MM.1S (cell line): ENCODE results near the gene CIITA.

Experiments
- DNase-seq: peaks from one replicate; pipeline ENCODE4 v3.0.0-alpha.2; 2015
- H2AFZ ChIP-seq: fragments of 300-600 bp; sonication (generic); 2 replicates; pipeline ENCODE4 v1.6.0; 2016; ENCODE audit warnings: antibody characterized with exemption, low read length
- H3F3A ChIP-seq: fragments of 300-600 bp; sonication (generic); 2 replicates; pipeline ENCODE4 v1.6.1; 2016; ENCODE audit warnings: mild to moderate bottlenecking, antibody characterized with exemption, low read length, moderate library complexity, mixed read lengths; ENCODE audit not compliant: insufficient read depth
- H3K27ac ChIP-seq: fragments of 300-600 bp; sonication (generic); 2 replicates; pipeline ENCODE4 v1.5.1; 2016; ENCODE audit warnings: mild to moderate bottlenecking, low read length
- H3K27me3 ChIP-seq: fragments of 300-600 bp; sonication (generic); replicated peaks from 2 replicates; pipeline ENCODE4 v1.6.0; 2016; ENCODE audit warnings: low read length; ENCODE audit not compliant: insufficient read depth
- H3K36me3 ChIP-seq: fragments of 300-600 bp; sonication (generic); replicated peaks from 2 replicates; pipeline ENCODE4 v1.6.1; 2016; ENCODE audit warnings: mild to moderate bottlenecking, low read length, mixed read lengths; ENCODE audit not compliant: insufficient read depth
- H3K4me1 ChIP-seq: fragments of 300-600 bp; sonication (generic); 2 replicates; pipeline ENCODE4 v1.6.1; 2016; ENCODE audit warnings: low read length, mixed read lengths
- H3K4me2 ChIP-seq: fragments of 300-600 bp; sonication (generic); 2 replicates; pipeline ENCODE4 v1.6.0; 2016; ENCODE audit warnings: low read depth, low read length
- H3K4me3 ChIP-seq: fragments of 300-600 bp; sonication (generic); 2 replicates; pipeline ENCODE4 v1.5.1; 2016; ENCODE audit warnings: low read length, mixed read lengths
- H3K79me2 ChIP-seq: fragments of 300-600 bp; sonication (generic); 2 replicates; pipeline ENCODE4 v1.6.1; 2016; ENCODE audit warnings: mixed run types, low read length, mixed read lengths
- H3K9ac ChIP-seq: fragments of 300-600 bp; sonication (generic); 2 replicates; pipeline ENCODE4 v1.6.1; 2016; ENCODE audit warnings: low read length, mixed read lengths
- H3K9me2 ChIP-seq: fragments of 300-600 bp; sonication (generic); replicated peaks from 2 replicates; pipeline ENCODE4 v1.6.1; 2016; ENCODE audit warnings: mild to moderate bottlenecking, low read length, mixed read lengths; ENCODE audit not compliant: insufficient read depth
- H3K9me3 ChIP-seq: fragments of 300-600 bp; sonication (generic); replicated peaks from 2 replicates; pipeline ENCODE4 v1.6.1; 2016; ENCODE audit warnings: mild to moderate bottlenecking, low read length, mixed read lengths; ENCODE audit not compliant: insufficient read depth
- H4K20me1 ChIP-seq: fragments of 300-600 bp; sonication (generic); 2 replicates; pipeline ENCODE4 v1.6.1; 2016; ENCODE audit warnings: mild to moderate bottlenecking, low read length, moderate library complexity, mixed read lengths; ENCODE audit not compliant: insufficient read depth
- EZH2 ChIP-seq: fragments of 300-600 bp; sonication (generic); optimal IDR thresholded peaks from 2 replicates; pipeline ENCODE3; 2017; ENCODE audit warnings: low read depth, mild to moderate bottlenecking, antibody characterized with exemption, low read length, mixed read lengths
- EZH2phosphoT487 ChIP-seq: fragments of 300-600 bp; sonication (generic); IDR thresholded peaks from 2 replicates; pipeline ENCODE4 v1.6.1; 2018; ENCODE audit warnings: antibody characterized with exemption, low read length
- TF ChIP-seq, protein P1 (sequence below): fragments of 300-600 bp; sonication (generic); IDR thresholded peaks from 2 replicates; pipeline ENCODE4 v1.5.1; 2016; ENCODE audit warnings: antibody characterized with exemption, low read length, mixed read lengths

CIITA gene

DNA sequence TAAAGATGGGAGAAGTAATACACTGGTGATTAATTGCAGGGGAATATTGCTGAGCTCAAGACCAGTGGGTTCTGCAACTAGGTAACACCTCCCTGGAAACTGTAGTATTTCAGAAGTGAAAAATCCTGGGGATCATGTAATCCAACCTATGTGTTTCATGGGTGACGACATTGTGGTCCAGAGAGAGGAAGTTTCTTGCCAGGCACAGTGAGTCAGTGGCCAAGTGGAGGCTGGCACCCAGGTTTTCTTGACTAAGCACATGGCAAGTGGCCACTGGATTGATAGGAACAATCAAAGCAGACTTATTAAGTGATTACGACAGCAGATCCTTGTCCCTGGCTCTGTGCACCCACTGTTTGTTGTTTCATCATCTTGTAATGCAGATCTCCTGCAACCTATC lies 14.6 kb upstream of the CIITA start:
- Histone ChIP-seq H3K4me1 (no peaks in the 10 kb centered on the region), H3F3A (no peaks in the 10 kb centered on the region), H3K36me3 (no peaks in the 10 kb centered on the region), H3K27me3 (no peaks in the 10 kb centered on the region), H3K9ac (no peak overlapping the region), H3K79me2 (no peaks in the 10 kb centered on the region), H3K9me3 (no peaks in the 10 kb centered on the region), H3K4me3 (no peak overlapping the region), H4K20me1 (no peaks in the 10 kb centered on the region), H3K27ac (no peak overlapping the region), H3K4me2 (no peak overlapping the region), H2AFZ (no peak overlapping the region), H3K9me2 (no peaks in the 10 kb centered on the region)
- no peak for DNase-seq
- TF ChIP-seq EZH2phosphoT487 (no peak), EZH2 (no peak)
- TF ChIP-seq, protein P1, sequence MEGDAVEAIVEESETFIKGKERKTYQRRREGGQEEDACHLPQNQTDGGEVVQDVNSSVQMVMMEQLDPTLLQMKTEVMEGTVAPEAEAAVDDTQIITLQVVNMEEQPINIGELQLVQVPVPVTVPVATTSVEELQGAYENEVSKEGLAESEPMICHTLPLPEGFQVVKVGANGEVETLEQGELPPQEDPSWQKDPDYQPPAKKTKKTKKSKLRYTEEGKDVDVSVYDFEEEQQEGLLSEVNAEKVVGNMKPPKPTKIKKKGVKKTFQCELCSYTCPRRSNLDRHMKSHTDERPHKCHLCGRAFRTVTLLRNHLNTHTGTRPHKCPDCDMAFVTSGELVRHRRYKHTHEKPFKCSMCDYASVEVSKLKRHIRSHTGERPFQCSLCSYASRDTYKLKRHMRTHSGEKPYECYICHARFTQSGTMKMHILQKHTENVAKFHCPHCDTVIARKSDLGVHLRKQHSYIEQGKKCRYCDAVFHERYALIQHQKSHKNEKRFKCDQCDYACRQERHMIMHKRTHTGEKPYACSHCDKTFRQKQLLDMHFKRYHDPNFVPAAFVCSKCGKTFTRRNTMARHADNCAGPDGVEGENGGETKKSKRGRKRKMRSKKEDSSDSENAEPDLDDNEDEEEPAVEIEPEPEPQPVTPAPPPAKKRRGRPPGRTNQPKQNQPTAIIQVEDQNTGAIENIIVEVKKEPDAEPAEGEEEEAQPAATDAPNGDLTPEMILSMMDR: no peak

DNA sequence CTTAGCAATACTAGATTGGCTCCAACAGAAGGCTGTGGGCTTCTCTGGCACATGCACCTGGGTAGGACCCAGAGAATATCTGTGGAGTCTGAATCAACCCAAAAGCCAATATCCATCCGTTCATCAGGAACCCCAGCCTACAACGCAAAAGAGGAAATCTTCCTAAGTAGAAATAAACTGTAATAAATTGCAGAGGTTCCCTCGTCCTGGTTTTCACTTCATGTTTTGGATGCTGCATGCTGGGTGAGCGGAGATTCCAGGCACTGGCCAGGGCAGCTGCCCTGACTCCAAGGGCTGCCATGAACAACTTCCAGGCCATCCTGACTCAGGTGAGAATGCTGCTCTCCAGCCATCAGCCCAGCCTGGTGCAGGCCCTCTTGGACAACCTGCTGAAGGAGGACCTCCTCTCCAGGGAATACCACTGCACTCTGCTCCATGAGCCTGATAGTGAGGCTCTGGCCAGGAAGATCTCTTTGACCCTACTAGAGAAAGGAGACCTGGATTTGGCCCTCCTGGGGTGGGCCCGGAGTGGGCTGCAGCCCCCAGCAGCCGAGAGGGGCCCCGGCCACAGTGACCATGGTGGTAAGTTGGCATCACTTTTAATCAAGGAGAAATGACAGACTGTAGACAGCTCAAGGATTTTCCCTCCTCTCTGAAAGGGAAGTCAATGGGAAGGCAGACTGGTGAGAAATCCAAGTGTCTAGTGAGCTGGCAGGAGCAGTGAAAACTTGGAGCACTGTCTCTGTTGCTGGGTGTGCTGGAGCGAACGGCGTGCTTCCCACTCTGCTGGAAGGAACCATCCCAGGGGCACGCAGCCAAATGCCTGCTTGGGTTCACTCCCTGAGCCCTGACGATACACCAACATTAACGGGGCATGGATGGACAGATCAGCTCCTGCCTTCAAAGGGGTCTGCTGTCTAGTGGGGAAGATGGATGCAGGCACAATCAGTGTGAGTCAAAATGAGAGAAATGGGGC lies 10.7 kb upstream of the CIITA start:
- Histone ChIP-seq H3K9me2 (no peaks in the 10 kb centered on the region), H3K27ac (no peak overlapping the region), H3K4me3 (no peak overlapping the region), H3K9me3 (no peaks in the 10 kb centered on the region), H3K79me2 (no peaks in the 10 kb centered on the region), H3K4me2 (no peak overlapping the region), H3K36me3 (no peaks in the 10 kb centered on the region), H3K9ac (no peak overlapping the region), H4K20me1 (no peaks in the 10 kb centered on the region), H3K27me3 (no peaks in the 10 kb centered on the region), H2AFZ (no peak overlapping the region), H3F3A (peaks cover 20% of the 10 kb centered on the region), H3K4me1 (peaks cover 26% of the 10 kb centered on the region)
- TF ChIP-seq, protein P1: no peak
- no peak for TF ChIP-seq EZH2
- DNase-seq: no peak

DNA sequence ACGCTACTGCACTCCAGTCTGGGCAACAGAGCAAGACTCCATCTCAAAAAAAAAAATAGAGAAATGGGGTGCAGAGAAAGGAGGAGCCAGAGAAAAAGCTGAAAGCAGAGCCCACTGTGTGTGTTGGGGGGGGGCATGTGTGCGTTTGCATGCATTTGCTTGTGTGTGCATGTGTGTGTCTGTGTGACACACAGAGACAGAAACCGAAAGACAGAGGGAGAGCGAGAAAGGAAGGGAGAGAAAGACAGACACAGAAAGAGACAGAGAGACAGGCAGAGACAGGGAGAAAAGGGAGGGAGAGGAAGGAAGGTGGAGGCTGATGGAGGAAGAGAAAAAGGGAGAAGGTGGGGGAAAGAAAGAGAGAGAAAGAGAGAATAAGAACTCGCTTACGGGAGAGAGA lies 9.8 kb upstream of the CIITA start:
- H3K79me2 ChIP-seq: no peaks in the 10 kb centered on the region
- H4K20me1 ChIP-seq: no peaks in the 10 kb centered on the region
- H3K4me3 ChIP-seq: no peak overlapping the region
- DNase-seq: no peak
- H3K4me2 ChIP-seq: no peak overlapping the region
- no peak for TF ChIP-seq EZH2phosphoT487
- H3K9ac ChIP-seq: no peak overlapping the region
- H2AFZ ChIP-seq: no peak overlapping the region
- H3K9me3 ChIP-seq: no peaks in the 10 kb centered on the region
- peaks cover 32% of the 10 kb centered on the region for H3K4me1 ChIP-seq
- H3K27ac ChIP-seq: no peak overlapping the region
- H3K36me3 ChIP-seq: no peaks in the 10 kb centered on the region
- H3K27me3 ChIP-seq: no peaks in the 10 kb centered on the region
- H3K9me2 ChIP-seq: no peaks in the 10 kb centered on the region
- H3F3A ChIP-seq: peaks cover 20% of the 10 kb centered on the region

DNA sequence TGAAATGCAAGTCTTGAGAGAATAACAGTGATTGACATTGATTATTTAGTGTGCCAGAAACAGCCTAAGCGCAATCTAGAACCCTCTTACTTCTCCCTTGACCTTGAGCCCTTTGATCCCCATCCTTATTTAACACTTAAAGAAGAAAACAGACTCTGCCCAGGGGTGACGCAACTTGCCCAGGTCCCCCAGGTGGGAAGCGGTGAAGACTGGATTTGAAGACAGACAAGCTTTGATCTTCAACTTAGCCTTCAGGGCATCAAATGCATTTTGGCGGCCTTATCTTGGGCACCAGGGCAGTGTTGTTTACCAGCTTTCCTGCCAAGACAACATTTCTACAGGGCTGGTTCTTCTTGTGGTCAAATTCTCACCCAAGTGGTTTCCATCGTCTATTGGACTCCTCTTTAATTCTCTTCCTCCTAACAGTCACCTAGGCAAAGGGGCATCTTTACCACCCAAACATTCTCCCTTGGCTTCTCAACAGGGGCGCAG lies 8.9 kb upstream of the CIITA start:
- no peaks in the 10 kb centered on the region for H3K9me3 ChIP-seq
- no peaks in the 10 kb centered on the region for H3K36me3 ChIP-seq
- no peaks in the 10 kb centered on the region for H3K9me2 ChIP-seq
- H3K79me2 ChIP-seq: no peaks in the 10 kb centered on the region
- no peaks in the 10 kb centered on the region for H4K20me1 ChIP-seq
- peak overlapping the region; percentile 92 for H3K4me2 ChIP-seq
- H3K27me3 ChIP-seq: no peaks in the 10 kb centered on the region
- peak overlapping the region; percentile 41; the same call in 1 of the 2 replicates for H3K27ac ChIP-seq
- H3K4me1 ChIP-seq: peaks cover 32% of the 10 kb centered on the region
- TF ChIP-seq EZH2: no peak
- peak overlapping the region; percentile 37; the same call in 1 of the 2 replicates for H3K9ac ChIP-seq
- peaks cover 20% of the 10 kb centered on the region for H3F3A ChIP-seq
- peak overlapping the region; percentile 69 for H2AFZ ChIP-seq
- H3K4me3 ChIP-seq: peak overlapping the region; percentile 61; the same call in 1 of the 2 replicates
- peak; percentile 19 for DNase-seq
